Colonic mucosa (tissue), 4 donors: ENCODE data around the gene IL18R1. TPM values are rescaled to one million over a fixed set of nuclear protein-coding genes. Genes with fewer than 3 reads are reported as not detected.

Source experiments
- DNase-seq: peaks from one replicate; pipeline ENCODE4 v3.0.0-alpha.2; 2020
- H3K27ac ChIP-seq: fragments of 200-600 bp; one replicate; pipeline ENCODE4 v1.8.0; 2021
- H3K27me3 ChIP-seq: fragments of 200-600 bp; one replicate; pipeline ENCODE4 v1.8.0; 2021
- H3K36me3 ChIP-seq: fragments of 200-600 bp; one replicate; pipeline ENCODE4 v1.8.0; 2021
- H3K4me1 ChIP-seq: fragments of 200-600 bp; one replicate; pipeline ENCODE4 v1.8.0; 2021; ENCODE audit warnings: mild to moderate bottlenecking
- H3K4me3 ChIP-seq: fragments of 200-600 bp; one replicate; pipeline ENCODE4 v1.8.0; 2021
- H3K9ac ChIP-seq, 2 donors: one replicate each; pipeline ENCODE4 v1.7.0; 2013; ENCODE audit warnings: control low read depth in 2 of 2, low read depth in 2 of 2, low read length in 2 of 2
- H3K9me3 ChIP-seq: fragments of 200-600 bp; one replicate; pipeline ENCODE4 v1.8.0; 2021
- intact Hi-C: fragments of 100-400 bp; cut with DNase I; formaldehyde crosslinking; loops from one replicate; pipeline ENCODE4 v1.14.1; 2022
- total RNA-seq, 2 donors: library from RNA; stranded (reverse); fragmentation: NEBNext Ultra II Directional in 1 of 2; extraction: Animal tissue kit (Norgen Biotek cat#: 25700) in 1 of 2; gene quantifications; one replicate each; pipeline ENCODE4 v1.2.1, GENCODE V29; 2021
- TF ChIP-seq, protein P1 (sequence below): fragments of 200-600 bp; IDR thresholded peaks from one replicate; pipeline ENCODE4 v1.8.0; 2022; ENCODE audit warnings: antibody characterized with exemption, mild to moderate bottlenecking
- donor health status: healthy.
- donor health status: DM: no; HTN: no; CAD: no.
- donor health status: DM: no; HTN: no; CAD: no.

IL18R1 gene
- total RNA-seq, 2 donors from 2014 or later: 1.1 to 3.0 TPM

DNA sequence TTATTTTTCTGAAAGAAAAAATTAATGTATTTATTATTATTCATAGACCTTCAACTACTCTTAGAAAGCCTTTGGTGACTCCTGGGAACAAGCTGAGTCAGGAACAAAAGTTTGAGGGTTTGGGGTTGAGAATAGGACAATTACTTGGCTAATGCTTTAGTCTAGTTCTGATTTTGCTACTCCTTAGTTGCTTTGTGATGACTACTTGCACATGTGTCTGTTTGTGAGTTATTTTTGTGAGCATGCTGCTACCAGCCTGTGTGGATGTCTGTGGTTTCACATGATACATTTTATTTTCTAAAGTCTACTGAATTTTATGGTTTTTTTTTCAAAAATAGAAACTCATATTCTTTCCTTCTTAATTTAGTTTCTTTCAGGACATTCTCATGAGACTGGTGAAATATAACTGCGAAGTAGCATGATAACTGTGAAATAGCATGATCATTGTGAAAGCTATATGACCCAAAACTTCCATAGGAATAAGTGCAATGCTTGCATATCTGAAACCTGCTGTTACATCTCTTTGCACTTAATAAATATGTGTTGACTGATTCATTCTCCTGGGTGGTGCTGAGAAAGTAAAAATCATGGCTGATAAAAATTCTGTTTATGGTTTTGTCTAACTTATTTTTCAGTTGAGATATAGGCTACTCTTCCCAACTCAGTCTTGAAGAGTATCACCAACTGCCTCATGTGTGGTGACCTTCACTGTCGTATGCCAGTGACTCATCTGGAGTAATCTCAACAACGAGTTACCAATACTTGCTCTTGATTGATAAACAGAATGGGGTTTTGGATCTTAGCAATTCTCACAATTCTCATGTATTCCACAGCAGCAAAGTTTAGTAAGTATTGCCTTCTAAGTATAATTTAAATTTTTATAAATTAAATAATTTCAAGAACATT, 17.9 kb upstream of the IL18R1 start:
- intact Hi-C loops: no loop called here
- no peak for DNase-seq
- no peak overlapping the region for H3K9ac ChIP-seq

DNA sequence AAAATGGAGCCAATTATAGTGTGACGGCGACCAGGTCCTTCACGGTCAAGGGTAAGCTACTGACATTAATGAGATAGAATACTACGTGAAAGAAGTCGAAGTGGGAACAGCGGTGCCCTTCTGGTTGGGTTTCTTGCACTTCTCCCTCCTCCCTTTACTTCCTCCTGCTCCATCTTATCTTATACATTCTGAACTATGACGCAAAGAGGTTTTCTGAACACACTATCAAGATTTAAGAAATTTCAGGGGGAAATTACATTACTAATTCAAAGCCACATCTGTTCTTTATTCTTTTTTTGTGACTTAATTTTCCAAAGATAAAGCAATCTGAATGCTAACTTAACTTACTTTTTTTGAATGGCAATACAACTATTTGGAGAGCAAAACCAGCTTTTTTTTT, 14.8 kb upstream of the IL18R1 start:
- Histone ChIP-seq H3K27ac (no peak overlapping the region), H3K36me3 (no peaks in the 10 kb centered on the region), H3K4me3 (no peak overlapping the region), H3K9ac (no peak overlapping the region), H3K4me1 (no peaks in the 10 kb centered on the region), H3K27me3 (no peaks in the 10 kb centered on the region), H3K9me3 (no peaks in the 10 kb centered on the region)
- intact Hi-C loops: loop anchor here (10.0 kb wide), 1 partner anchor 336 kb away; no protein-coding TSS in a partner anchor
- TF ChIP-seq, protein P1, sequence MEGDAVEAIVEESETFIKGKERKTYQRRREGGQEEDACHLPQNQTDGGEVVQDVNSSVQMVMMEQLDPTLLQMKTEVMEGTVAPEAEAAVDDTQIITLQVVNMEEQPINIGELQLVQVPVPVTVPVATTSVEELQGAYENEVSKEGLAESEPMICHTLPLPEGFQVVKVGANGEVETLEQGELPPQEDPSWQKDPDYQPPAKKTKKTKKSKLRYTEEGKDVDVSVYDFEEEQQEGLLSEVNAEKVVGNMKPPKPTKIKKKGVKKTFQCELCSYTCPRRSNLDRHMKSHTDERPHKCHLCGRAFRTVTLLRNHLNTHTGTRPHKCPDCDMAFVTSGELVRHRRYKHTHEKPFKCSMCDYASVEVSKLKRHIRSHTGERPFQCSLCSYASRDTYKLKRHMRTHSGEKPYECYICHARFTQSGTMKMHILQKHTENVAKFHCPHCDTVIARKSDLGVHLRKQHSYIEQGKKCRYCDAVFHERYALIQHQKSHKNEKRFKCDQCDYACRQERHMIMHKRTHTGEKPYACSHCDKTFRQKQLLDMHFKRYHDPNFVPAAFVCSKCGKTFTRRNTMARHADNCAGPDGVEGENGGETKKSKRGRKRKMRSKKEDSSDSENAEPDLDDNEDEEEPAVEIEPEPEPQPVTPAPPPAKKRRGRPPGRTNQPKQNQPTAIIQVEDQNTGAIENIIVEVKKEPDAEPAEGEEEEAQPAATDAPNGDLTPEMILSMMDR: no peak
- no peak for DNase-seq

More for the DNA sequence above, 17.9 kb upstream of the IL18R1 start:
- Histone ChIP-seq H3K9me3 (no peaks in the 10 kb centered on the region), H3K36me3 (no peaks in the 10 kb centered on the region), H3K4me1 (no peaks in the 10 kb centered on the region), H3K27me3 (no peaks in the 10 kb centered on the region), H3K4me3 (no peak overlapping the region), H3K27ac (no peak overlapping the region)
- TF ChIP-seq, protein P1: no peak

DNA sequence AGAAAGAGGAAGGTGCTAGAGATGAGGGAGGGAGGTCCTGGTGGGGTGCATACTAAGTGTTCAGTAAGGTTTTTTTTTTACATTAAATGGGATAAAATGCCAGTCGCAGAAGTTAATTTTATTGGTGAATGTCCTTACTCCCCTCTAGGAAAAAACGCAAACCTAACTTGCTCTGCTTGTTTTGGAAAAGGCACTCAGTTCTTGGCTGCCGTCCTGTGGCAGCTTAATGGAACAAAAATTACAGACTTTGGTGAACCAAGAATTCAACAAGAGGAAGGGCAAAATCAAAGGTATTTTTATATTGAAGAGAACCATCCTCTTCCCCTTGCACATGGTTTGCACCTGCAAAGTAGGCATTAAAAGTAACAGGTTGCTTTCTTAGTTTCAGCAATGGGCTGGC, 12.7 kb upstream of the IL18R1 start:
- intact Hi-C loops: loop anchor here (10.0 kb wide), 1 partner anchor 338 kb away; no protein-coding TSS in a partner anchor
- Histone ChIP-seq H3K4me3 (no peak overlapping the region), H3K9ac (no peak overlapping the region), H3K27me3 (no peaks in the 10 kb centered on the region), H3K9me3 (no peaks in the 10 kb centered on the region), H3K4me1 (no peaks in the 10 kb centered on the region), H3K36me3 (no peaks in the 10 kb centered on the region), H3K27ac (no peak overlapping the region)
- no peak for DNase-seq
- TF ChIP-seq, protein P1: no peak

DNA sequence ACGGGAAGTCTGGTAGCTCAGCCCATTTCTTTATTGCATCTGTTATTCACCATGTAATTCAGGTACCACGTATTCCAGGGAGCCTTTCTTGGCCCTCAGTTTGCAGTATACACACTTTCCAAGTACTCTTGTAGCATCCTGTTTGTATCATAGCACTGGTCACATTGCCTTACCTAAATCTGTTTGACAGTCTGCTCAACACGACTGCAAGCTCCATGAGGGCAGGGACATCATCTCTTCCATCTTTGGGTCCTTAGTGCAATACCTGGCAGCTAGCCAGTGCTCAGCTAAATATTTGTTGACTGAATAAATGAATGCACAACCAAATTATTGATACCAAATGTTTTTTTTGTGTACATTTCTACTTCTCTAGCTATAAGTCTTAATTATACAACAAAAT, 11.2 kb upstream of the IL18R1 start:
- no peaks in the 10 kb centered on the region for H3K36me3 ChIP-seq
- no peaks in the 10 kb centered on the region for H3K4me1 ChIP-seq
- no peak for DNase-seq
- H3K9me3 ChIP-seq: no peaks in the 10 kb centered on the region
- H3K9ac ChIP-seq: no peak overlapping the region
- no peaks in the 10 kb centered on the region for H3K27me3 ChIP-seq
- no peak overlapping the region for H3K4me3 ChIP-seq
- TF ChIP-seq, protein P1: no peak
- H3K27ac ChIP-seq: no peak overlapping the region
- intact Hi-C loops: loop anchor here (10.0 kb wide), 1 partner anchor 340 kb away; no protein-coding TSS in a partner anchor

DNA sequence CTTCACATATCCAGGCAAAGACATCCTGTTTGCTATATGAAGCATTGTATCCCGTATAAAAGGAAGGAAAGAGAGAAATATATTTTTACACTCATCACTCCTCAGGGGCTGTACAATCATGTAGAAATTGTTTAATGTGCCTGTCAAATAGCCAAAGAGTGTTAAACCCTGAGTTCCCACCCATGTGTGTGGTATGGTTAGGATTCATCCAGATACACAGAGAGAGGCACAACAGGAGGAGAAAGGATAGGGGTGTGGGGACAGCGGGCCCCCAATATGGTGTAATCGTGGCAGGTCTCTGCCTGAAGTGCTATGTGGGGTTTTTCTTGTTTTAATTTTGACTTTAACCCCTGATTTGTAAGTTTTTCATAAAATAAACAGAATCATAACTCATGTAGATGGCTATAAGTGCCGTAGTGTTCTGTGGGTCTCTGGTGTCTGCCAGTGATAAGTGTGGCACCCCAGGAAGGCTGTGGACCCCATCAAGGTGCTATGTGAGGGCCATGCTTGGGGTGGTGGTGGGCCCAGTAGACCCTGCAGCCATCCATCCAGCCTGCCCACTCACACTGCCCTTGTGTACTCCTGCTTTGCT, 10.2 kb upstream of the IL18R1 start:
- TF ChIP-seq, protein P1: no peak
- Histone ChIP-seq H3K4me1 (no peaks in the 10 kb centered on the region), H3K36me3 (no peaks in the 10 kb centered on the region), H3K27me3 (no peaks in the 10 kb centered on the region), H3K9me3 (no peaks in the 10 kb centered on the region), H3K4me3 (no peak overlapping the region), H3K27ac (no peak overlapping the region), H3K9ac (no peak overlapping the region)
- no peak for DNase-seq
- intact Hi-C loops: loop anchor here (10.0 kb wide), 1 partner anchor 341 kb away; no protein-coding TSS in a partner anchor
